Measurements from ENCODE around the gene TRIM68. TPM values are rescaled to one million over a fixed set of nuclear protein-coding genes. Genes with fewer than 3 reads are reported as not detected.

The TRIM68 gene
- total RNA-seq, 1 donor from 2014 or later = 10.5 TPM

DNA sequence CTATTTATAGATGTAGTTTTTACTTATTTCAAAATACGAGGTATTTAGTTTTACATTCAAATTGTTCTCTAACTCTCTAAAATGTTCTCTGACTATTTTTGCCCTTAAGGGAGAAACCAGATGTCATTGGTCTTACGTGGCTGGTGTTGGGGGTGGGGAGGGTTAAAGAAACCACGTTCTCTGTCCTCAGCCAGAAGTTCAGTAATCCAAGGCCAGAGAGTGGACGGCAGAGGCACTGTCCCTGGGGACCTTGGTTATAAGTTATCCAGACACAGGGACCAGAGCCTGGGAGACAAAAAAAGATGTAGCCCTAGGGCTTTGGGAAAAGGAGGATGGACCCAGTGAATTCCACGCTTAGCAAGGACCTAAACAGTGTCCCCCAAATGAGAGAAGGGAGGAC, 35.0 kb upstream of the TRIM68 start:
- Mint-ChIP-seq H3K9me3 (no peaks in the 10 kb centered on the region), H3K36me3 (no peaks in the 10 kb centered on the region), H3K4me1 (peaks cover 6% of the 10 kb centered on the region), H3K4me3 (no peak overlapping the region), H3K27me3 (ENCODE audit: insufficient read depth, low read depth) (peaks cover 2% of the 10 kb centered on the region), H3K27ac (no peak overlapping the region)
- Histone ChIP-seq H3K79me2 (ENCODE audit: low read depth) (no peaks in the 10 kb centered on the region), H3K4me1 (no peaks in the 10 kb centered on the region), H3K9ac (no peak overlapping the region), H3K36me3 (no peaks in the 10 kb centered on the region), H3K4me2 (no peak overlapping the region), H3K27ac (no peak overlapping the region), H4K20me1 (ENCODE audit: low read depth) (no peaks in the 10 kb centered on the region), H3F3A (ENCODE audit: low read depth) (no peaks in the 10 kb centered on the region), H3K4me3 (no peak overlapping the region), H3K27me3 (no peaks in the 10 kb centered on the region), H2AFZ (replicated peaks) (no peak overlapping the region), H3K9me3 (ENCODE audit: low read depth) (no peaks in the 10 kb centered on the region)
- no peak for DNase-seq (ENCODE audit: low spot score)
- TF ChIP-seq, protein P1, sequence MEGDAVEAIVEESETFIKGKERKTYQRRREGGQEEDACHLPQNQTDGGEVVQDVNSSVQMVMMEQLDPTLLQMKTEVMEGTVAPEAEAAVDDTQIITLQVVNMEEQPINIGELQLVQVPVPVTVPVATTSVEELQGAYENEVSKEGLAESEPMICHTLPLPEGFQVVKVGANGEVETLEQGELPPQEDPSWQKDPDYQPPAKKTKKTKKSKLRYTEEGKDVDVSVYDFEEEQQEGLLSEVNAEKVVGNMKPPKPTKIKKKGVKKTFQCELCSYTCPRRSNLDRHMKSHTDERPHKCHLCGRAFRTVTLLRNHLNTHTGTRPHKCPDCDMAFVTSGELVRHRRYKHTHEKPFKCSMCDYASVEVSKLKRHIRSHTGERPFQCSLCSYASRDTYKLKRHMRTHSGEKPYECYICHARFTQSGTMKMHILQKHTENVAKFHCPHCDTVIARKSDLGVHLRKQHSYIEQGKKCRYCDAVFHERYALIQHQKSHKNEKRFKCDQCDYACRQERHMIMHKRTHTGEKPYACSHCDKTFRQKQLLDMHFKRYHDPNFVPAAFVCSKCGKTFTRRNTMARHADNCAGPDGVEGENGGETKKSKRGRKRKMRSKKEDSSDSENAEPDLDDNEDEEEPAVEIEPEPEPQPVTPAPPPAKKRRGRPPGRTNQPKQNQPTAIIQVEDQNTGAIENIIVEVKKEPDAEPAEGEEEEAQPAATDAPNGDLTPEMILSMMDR (IDR thresholded peaks at IDR 0.05) = no peak
- no peak for TF ChIP-seq EZH2phosphoT487 (IDR thresholded peaks at IDR 0.05)
- TF ChIP-seq EZH2 (IDR thresholded peaks at IDR 0.05) = no peak

DNA sequence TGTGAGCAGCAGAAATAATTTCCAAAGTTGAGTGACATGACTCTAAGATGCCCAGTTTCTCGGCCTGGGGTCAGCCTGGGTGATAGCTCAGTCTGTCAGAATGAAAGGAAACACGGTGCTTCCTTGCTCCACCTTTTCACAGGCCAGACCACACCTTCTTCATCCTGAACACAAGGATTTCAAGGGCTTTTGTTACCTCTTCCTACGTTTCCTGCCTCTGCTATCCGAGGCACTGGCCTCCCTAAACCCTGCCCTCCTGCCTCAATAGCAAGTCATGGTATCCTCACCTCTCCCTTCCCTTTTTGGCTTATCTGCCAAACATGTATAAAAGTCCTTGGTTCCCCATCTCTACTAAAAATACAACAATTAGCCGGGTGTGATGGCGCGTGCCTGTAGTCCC, 34.0 kb upstream of the TRIM68 start:
- H3K27me3 Mint-ChIP-seq (ENCODE audit: insufficient read depth, low read depth) = peaks cover 2% of the 10 kb centered on the region
- H3K9me3 ChIP-seq (ENCODE audit: low read depth) = no peaks in the 10 kb centered on the region
- no peak overlapping the region for H3K4me3 ChIP-seq
- no peaks in the 10 kb centered on the region for H4K20me1 ChIP-seq (ENCODE audit: low read depth)
- DNase-seq (ENCODE audit: low spot score) = no peak
- no peak for TF ChIP-seq EZH2 (IDR thresholded peaks at IDR 0.05)
- TF ChIP-seq, protein P1 (IDR thresholded peaks at IDR 0.05) = no peak
- TF ChIP-seq EZH2phosphoT487 (IDR thresholded peaks at IDR 0.05) = no peak
- peaks cover 9% of the 10 kb centered on the region for H3K27me3 ChIP-seq
- H3K9ac ChIP-seq = no peak overlapping the region
- no peaks in the 10 kb centered on the region for H3K36me3 Mint-ChIP-seq
- no peak overlapping the region for H2AFZ ChIP-seq (replicated peaks)
- no peak overlapping the region for H3K4me2 ChIP-seq
- H3K9me3 Mint-ChIP-seq = no peaks in the 10 kb centered on the region
- H3K4me1 ChIP-seq = no peaks in the 10 kb centered on the region
- no peaks in the 10 kb centered on the region for H3K36me3 ChIP-seq
- no peak overlapping the region for H3K27ac ChIP-seq
- H3K4me1 Mint-ChIP-seq = peaks cover 6% of the 10 kb centered on the region
- no peaks in the 10 kb centered on the region for H3F3A ChIP-seq (ENCODE audit: low read depth)
- no peak overlapping the region for H3K4me3 Mint-ChIP-seq
- H3K79me2 ChIP-seq (ENCODE audit: low read depth) = no peaks in the 10 kb centered on the region
- H3K27ac Mint-ChIP-seq = no peak overlapping the region

DNA sequence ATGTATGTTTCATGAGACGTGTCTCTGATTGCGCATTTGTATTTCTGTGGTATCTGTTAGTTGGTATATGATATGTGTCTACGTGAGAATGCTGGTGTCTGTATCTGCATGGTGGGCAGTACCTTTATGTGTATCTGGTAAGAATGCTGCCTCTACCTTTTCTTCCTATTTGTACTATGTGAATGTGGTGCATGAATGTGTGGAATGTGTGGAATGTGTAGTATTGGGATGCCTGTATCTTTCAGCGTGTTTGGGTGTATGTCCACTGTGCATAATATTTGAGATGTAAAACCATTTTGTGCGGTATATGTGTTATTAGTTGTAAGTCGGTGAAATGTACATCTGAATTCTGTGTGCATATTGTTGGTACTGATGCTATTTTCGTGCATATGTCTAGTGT, 33.5 kb upstream of the TRIM68 start:
- Mint-ChIP-seq H3K27ac (no peak overlapping the region), H3K9me3 (no peaks in the 10 kb centered on the region), H3K4me1 (peaks cover 6% of the 10 kb centered on the region), H3K4me3 (no peak overlapping the region), H3K36me3 (no peaks in the 10 kb centered on the region), H3K27me3 (ENCODE audit: insufficient read depth, low read depth) (peaks cover 2% of the 10 kb centered on the region)
- H3K36me3 ChIP-seq = no peaks in the 10 kb centered on the region
- no peak overlapping the region for H3K27ac ChIP-seq
- H3K9me3 ChIP-seq (ENCODE audit: low read depth) = no peaks in the 10 kb centered on the region
- no peak overlapping the region for H3K4me2 ChIP-seq
- TF ChIP-seq, protein P1 (IDR thresholded peaks at IDR 0.05) = no peak
- no peak for TF ChIP-seq EZH2 (IDR thresholded peaks at IDR 0.05)
- TF ChIP-seq EZH2phosphoT487 (IDR thresholded peaks at IDR 0.05) = no peak
- peaks cover 11% of the 10 kb centered on the region for H3K27me3 ChIP-seq
- no peak overlapping the region for H3K9ac ChIP-seq
- no peaks in the 10 kb centered on the region for H3K4me1 ChIP-seq
- no peaks in the 10 kb centered on the region for H3F3A ChIP-seq (ENCODE audit: low read depth)
- H2AFZ ChIP-seq (replicated peaks) = no peak overlapping the region
- no peak for DNase-seq (ENCODE audit: low spot score)
- no peaks in the 10 kb centered on the region for H4K20me1 ChIP-seq (ENCODE audit: low read depth)
- H3K79me2 ChIP-seq (ENCODE audit: low read depth) = no peaks in the 10 kb centered on the region
- H3K4me3 ChIP-seq = no peak overlapping the region

Data from neural progenitor cell (in vitro differentiated cells).